ENCODE measurements around the gene MMP24OS. TPM values are rescaled to one million over a fixed set of nuclear protein-coding genes. Genes with fewer than 3 reads are reported as not detected.
"Not testable (repeated sequence)": the region's sequence is repeated elsewhere in the genome, so short reads cannot be mapped to it uniquely, and the experiment has no call there.

MMP24OS gene
- total RNA-seq, 4 donors from 2014 or later: 19.6 to 47.2 (median 26.9) TPM

DNA sequence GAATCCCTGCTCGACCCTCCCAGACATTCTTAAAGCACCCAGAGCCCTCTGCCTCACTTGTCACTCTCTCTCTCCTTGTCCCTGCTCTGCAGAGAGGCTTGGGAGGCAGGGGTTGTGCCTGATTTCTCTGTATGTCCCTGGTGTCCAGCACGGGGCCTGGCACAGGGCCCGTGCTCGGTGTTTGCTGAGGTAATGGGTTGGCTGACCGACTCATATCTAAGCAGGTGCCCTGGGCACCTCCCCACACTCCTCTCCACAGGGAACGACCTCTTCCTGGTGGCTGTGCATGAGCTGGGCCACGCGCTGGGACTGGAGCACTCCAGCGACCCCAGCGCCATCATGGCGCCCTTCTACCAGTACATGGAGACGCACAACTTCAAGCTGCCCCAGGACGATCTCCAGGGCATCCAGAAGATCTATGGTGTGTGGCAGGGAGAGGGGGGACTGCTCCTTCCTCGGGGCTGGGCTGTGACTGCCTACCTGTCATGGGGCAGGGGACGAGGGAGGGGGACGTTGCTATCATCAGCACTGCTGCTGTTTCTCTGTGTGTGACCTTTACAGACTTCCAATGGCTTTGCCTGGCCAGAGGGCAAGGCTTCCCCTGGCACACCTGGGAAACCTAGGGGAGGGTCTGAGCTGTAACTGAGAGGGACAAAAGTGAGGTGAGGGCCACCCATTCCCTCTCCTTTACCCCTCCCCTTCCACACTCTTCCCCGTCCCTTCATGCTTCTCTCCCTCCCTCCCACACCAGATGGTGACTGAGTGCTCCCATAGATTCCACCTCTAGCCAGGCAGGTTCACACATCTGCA is 14.2 kb downstream of the MMP24OS start:
- Histone ChIP-seq H3K4me1 (peaks cover 0 to 22% (median 11%) of the 10 kb centered on the region in 3 donors), H3K27ac (peak overlapping the region; percentile 35 to 89 (median 84))
- peak; percentile 30 for ATAC-seq

DNA sequence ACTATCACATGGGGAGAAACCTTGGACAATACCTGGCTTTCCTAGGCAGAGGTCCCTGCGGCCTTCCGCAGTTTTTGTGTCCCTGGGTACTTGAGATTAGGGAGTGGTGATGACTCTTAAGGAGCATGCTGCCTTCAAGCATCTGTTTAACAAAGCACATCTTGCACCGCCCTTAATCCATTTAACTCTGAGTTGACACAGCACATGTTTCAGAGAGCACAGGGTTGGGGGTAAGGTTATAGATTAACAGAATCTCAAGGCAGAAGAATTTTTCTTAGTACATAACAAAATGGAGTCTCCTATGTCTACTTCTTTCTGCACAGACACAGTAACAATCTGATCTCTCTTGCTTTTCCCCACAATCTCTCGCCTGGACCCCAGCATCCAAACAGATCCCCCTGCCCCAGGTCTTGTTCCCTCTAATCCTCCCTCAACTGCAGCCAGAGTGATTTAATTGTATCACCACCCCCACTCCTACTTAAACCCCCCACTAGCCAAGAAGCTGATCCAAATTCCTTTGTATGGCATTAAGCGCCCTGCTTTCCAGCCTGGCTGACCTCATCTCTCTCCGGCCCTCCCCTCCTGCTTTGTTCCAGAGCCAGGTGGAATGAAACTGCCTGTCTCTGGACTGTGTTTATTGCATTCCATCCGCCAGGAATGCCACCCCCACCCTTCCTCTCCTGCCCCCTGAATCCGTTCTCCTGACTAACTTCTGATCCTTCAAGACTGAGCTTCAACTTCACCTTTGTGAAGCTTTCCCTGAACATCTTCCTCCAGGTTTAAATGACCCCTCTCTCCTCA is 15.0 kb downstream of the MMP24OS start:
- WGBS, 2 donors (ENCODE audit: low coverage in 1 of 2): 32 to 37% methylated on average over 5 of the region's 8 CpGs
- H3K27me3 ChIP-seq, H3K9me3 ChIP-seq: not testable (repeated sequence)
- peak; percentile 94 for ATAC-seq
- TF ChIP-seq POLR2AphosphoS5 (IDR thresholded peaks at IDR 0.05): peak; percentile 49
- TF ChIP-seq, protein P1, sequence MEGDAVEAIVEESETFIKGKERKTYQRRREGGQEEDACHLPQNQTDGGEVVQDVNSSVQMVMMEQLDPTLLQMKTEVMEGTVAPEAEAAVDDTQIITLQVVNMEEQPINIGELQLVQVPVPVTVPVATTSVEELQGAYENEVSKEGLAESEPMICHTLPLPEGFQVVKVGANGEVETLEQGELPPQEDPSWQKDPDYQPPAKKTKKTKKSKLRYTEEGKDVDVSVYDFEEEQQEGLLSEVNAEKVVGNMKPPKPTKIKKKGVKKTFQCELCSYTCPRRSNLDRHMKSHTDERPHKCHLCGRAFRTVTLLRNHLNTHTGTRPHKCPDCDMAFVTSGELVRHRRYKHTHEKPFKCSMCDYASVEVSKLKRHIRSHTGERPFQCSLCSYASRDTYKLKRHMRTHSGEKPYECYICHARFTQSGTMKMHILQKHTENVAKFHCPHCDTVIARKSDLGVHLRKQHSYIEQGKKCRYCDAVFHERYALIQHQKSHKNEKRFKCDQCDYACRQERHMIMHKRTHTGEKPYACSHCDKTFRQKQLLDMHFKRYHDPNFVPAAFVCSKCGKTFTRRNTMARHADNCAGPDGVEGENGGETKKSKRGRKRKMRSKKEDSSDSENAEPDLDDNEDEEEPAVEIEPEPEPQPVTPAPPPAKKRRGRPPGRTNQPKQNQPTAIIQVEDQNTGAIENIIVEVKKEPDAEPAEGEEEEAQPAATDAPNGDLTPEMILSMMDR (IDR thresholded peaks at IDR 0.05): peak in 1 of 4 experiments; percentile 40
- peak overlapping the region in 1 of 2 donors; percentile 12 for H3K4me3 ChIP-seq
- peaks cover 0 to 22% (median 11%) of the 10 kb centered on the region in 3 donors for H3K4me1 ChIP-seq
- peak overlapping the region; percentile 35 to 89 (median 84) for H3K27ac ChIP-seq
- H3K36me3 ChIP-seq: peaks cover 0 to 34% of the 10 kb centered on the region in 2 donors

More for the DNA sequence above, 14.2 kb downstream of the MMP24OS start:
- Histone ChIP-seq H3K27me3 (no peaks in the 10 kb centered on the region), H3K36me3 (peaks cover 0 to 42% of the 10 kb centered on the region in 2 donors), H3K9me3 (no peaks in the 10 kb centered on the region), H3K4me3 (peak overlapping the region in 1 of 2 donors; percentile 12)
- WGBS, 2 donors (ENCODE audit: low coverage in 1 of 2): 0 to 19% methylated on average over 1 to 2 of the region's 17 CpGs
- TF ChIP-seq, protein P1 (IDR thresholded peaks at IDR 0.05): no peak
- no peak for TF ChIP-seq EP300 (IDR thresholded peaks at IDR 0.05)
- no peak for TF ChIP-seq POLR2AphosphoS5 (IDR thresholded peaks at IDR 0.05)
- no peak for TF ChIP-seq POLR2A (IDR thresholded peaks at IDR 0.05)

DNA sequence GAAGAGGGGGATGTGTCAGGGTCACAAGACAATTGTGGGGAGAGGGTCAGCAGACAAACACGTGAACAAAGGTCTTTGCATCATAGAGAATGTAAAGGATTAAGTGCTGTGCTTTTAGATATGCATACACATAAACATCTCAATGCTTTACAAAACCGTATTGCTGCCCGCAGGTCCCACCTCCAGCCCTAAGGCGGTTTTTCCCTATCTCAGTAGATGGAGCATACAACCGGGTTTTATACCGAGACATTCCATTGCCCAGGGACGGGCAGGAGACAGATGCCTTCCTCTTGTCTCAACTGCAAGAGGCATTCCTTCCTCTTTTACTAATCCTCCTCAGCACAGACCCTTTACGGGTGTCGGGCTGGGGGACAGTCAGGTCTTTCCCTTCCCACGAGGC is 15.6 kb downstream of the MMP24OS start:
- H3K27ac ChIP-seq: peak overlapping the region in 1 of 4 donors; percentile 52
- peaks cover 0 to 22% (median 11%) of the 10 kb centered on the region in 3 donors for H3K4me1 ChIP-seq

DNA sequence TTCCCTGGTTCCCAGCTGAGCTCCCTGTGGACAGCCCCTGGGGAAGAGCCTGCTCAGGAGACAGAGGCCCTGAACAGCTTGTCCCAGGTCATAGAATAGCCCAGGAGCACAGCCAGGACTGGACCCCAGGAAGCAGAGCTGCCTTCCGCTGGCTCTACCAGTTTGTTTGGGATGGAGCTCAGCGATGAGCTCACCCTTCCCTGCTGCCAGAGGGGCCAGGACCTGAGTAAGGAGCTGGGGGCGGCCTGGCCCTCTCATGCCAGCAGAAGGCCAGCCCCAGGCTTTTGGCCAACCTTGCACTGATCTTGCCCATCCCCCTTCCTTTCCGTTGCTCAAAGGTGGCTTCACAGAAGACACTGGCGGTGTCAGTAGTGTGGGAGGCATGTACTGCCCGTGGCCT is 17.5 kb downstream of the MMP24OS start:
- peaks cover 0 to 18% of the 10 kb centered on the region in 2 donors for H3K36me3 ChIP-seq
- peaks cover 0 to 22% (median 11%) of the 10 kb centered on the region in 3 donors for H3K4me1 ChIP-seq
- no peaks in the 10 kb centered on the region for H3K9me3 ChIP-seq
- TF ChIP-seq POLR2A (IDR thresholded peaks at IDR 0.05): no peak
- TF ChIP-seq, protein P1 (IDR thresholded peaks at IDR 0.05): no peak
- no peak for TF ChIP-seq EP300 (IDR thresholded peaks at IDR 0.05)
- TF ChIP-seq POLR2AphosphoS5 (IDR thresholded peaks at IDR 0.05): no peak
- no CpG with 5 or more reads among the region's 6 CpGs for WGBS, 2 donors (ENCODE audit: low coverage in 1 of 2)
- no peaks in the 10 kb centered on the region for H3K27me3 ChIP-seq
- H3K27ac ChIP-seq: no peak overlapping the region
- no peak overlapping the region for H3K4me3 ChIP-seq
- ATAC-seq: no peak

More for the DNA sequence above, 15.6 kb downstream of the MMP24OS start:
- ATAC-seq, H3K4me3 ChIP-seq, H3K27me3 ChIP-seq, H3K9me3 ChIP-seq: not testable (repeated sequence)
- 40 to 55% methylated on average over 5 to 6 of the region's 10 CpGs for WGBS, 2 donors (ENCODE audit: low coverage in 1 of 2)
- H3K36me3 ChIP-seq: peaks cover 0 to 27% of the 10 kb centered on the region in 2 donors

DNA sequence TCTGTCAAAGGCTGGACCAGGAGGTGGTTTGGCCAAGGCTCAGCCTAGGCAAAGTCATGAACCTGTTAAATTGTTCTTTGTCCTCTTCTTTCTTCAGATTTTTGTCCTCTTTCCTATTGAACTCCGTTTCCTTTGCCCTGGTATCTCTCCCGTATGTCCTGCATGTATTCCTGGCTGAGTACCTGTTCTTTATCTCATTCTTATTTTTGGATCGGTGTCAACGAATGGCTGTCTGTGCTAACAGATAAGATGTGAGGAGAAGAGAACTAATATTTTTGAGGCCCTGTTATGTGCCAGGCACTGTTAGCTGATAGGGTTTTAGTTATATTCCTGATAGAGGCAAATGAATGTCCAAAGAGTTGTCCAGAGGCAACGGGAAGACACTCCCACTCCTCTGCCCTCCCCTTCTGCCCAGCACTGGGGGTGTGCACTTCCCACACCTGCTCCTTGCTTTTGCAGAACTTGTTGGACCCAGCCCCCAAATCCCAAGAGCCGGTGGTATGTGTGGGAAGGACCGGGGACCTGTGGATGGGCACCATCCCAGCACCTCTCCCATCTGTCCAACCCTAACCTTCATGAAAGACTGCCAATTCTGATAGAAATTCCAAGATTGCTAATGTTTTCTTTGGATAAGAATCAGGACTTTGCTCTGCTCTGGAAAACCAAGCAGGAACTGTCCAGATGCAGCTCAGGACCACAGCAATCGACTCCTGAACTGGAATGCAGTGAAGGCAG is 20.6 kb downstream of the MMP24OS start:
- peaks cover 0 to 28% of the 10 kb centered on the region in 2 donors for H3K36me3 ChIP-seq
- no peak for ATAC-seq
- TF ChIP-seq POLR2A (IDR thresholded peaks at IDR 0.05): no peak
- no peak for TF ChIP-seq EP300 (IDR thresholded peaks at IDR 0.05)
- TF ChIP-seq, protein P1 (IDR thresholded peaks at IDR 0.05): no peak
- TF ChIP-seq POLR2AphosphoS5 (IDR thresholded peaks at IDR 0.05): no peak
- H3K4me3 ChIP-seq: no peak overlapping the region
- no peaks in the 10 kb centered on the region for H3K9me3 ChIP-seq
- 63 to 74% methylated on average over 3 to 6 of the region's 8 CpGs for WGBS, 2 donors (ENCODE audit: low coverage in 1 of 2)
- no peaks in the 10 kb centered on the region for H3K4me1 ChIP-seq
- H3K27ac ChIP-seq: no peak overlapping the region
- no peaks in the 10 kb centered on the region for H3K27me3 ChIP-seq

Data from gastroesophageal sphincter (tissue), 4 donors.